BLaER1 (cell line): ENCODE measurements around the gene MAP2K5.

Source experiments
- H3K27ac ChIP-seq: shearing (Covaris generic); formaldehyde crosslinking; 2 replicates; pipeline ENCODE4 v1.8.1; 2022
- H3K27me3 ChIP-seq: shearing (Covaris generic); formaldehyde crosslinking; 2 replicates; pipeline ENCODE4 v1.8.1; 2022
- H3K36me3 ChIP-seq: shearing (Covaris generic); formaldehyde crosslinking; 2 replicates; pipeline ENCODE4 v1.8.1; 2022
- H3K4me1 ChIP-seq: shearing (Covaris generic); formaldehyde crosslinking; 2 replicates; pipeline ENCODE4 v1.8.1; 2022
- H3K4me2 ChIP-seq: shearing (Covaris generic); formaldehyde crosslinking; 2 replicates; pipeline ENCODE4 v1.8.1; 2022
- H3K4me3 ChIP-seq: shearing (Covaris generic); formaldehyde crosslinking; 2 replicates; pipeline ENCODE4 v1.8.1; 2022
- H3K9ac ChIP-seq: shearing (Covaris generic); formaldehyde crosslinking; 2 replicates; pipeline ENCODE4 v1.8.1; 2022
- H3K9me3 ChIP-seq: shearing (Covaris generic); formaldehyde crosslinking; 2 replicates; pipeline ENCODE4 v1.8.1; 2022
- H4K20me1 ChIP-seq: shearing (Covaris generic); formaldehyde crosslinking; 2 replicates; pipeline ENCODE4 v1.8.1; 2022
- Cebpa-rat ChIP-seq: shearing (Covaris generic); IDR thresholded peaks from 2 replicates; pipeline ENCODE4 v1.8.1; 2022

MAP2K5 gene

GRCh38 chr15:67544475-67544874, 2.0 kb downstream of the MAP2K5 start:
- no peak for TF ChIP-seq Cebpa-rat
- Histone ChIP-seq H3K4me3 (no peak overlapping the region), H3K4me2 (peak overlapping the region; percentile 87), H3K9ac (0 out of 2 replicates have a peak overlapping the region, but pooled peaks have one; percentile 89), H3K4me1 (peaks cover 49% of the 10 kb centered on the region), H3K27me3 (no peaks in the 10 kb centered on the region), H3K27ac (no peak overlapping the region), H3K9me3 (no peaks in the 10 kb centered on the region), H4K20me1 (peaks cover 9% of the 10 kb centered on the region), H3K36me3 (peaks cover 25% of the 10 kb centered on the region)

- no peaks in the 10 kb centered on the region for H3K27me3 ChIP-seq
- H3K27ac ChIP-seq, result no peak overlapping the region
- no peak for TF ChIP-seq Cebpa-rat
- no peak overlapping the region for H3K9ac ChIP-seq
- H3K4me2 ChIP-seq, result no peak overlapping the region
- peaks cover 9% of the 10 kb centered on the region for H4K20me1 ChIP-seq
- peaks cover 32% of the 10 kb centered on the region for H3K36me3 ChIP-seq
- peaks cover 35% of the 10 kb centered on the region for H3K4me1 ChIP-seq
- no peaks in the 10 kb centered on the region for H3K9me3 ChIP-seq
- H3K4me3 ChIP-seq, result no peak overlapping the region
Measured at GRCh38 chr15:67545864-67546263, 3.4 kb downstream of the MAP2K5 start.

- no peak overlapping the region for H3K27ac ChIP-seq
- no peak for TF ChIP-seq Cebpa-rat
- no peak overlapping the region for H3K4me3 ChIP-seq
- H3K9ac ChIP-seq, result no peak overlapping the region
- H3K9me3 ChIP-seq, result no peaks in the 10 kb centered on the region
- H4K20me1 ChIP-seq, result peaks cover 9% of the 10 kb centered on the region
- H3K4me1 ChIP-seq, result peaks cover 28% of the 10 kb centered on the region
- no peaks in the 10 kb centered on the region for H3K27me3 ChIP-seq
- peaks cover 40% of the 10 kb centered on the region for H3K36me3 ChIP-seq
- no peak overlapping the region for H3K4me2 ChIP-seq
Measured at GRCh38 chr15:67547064-67547463, 4.6 kb downstream of the MAP2K5 start.

GRCh38 chr15:67547836-67548235, 5.3 kb downstream of the MAP2K5 start:
- peaks cover 28% of the 10 kb centered on the region for H3K4me1 ChIP-seq
- H3K27ac ChIP-seq, result no peak overlapping the region
- no peak for TF ChIP-seq Cebpa-rat
- H3K9ac ChIP-seq, result no peak overlapping the region
- no peaks in the 10 kb centered on the region for H3K9me3 ChIP-seq
- no peaks in the 10 kb centered on the region for H3K27me3 ChIP-seq
- no peak overlapping the region for H3K4me3 ChIP-seq
- no peak overlapping the region for H3K4me2 ChIP-seq
- peaks cover 9% of the 10 kb centered on the region for H4K20me1 ChIP-seq
- peaks cover 48% of the 10 kb centered on the region for H3K36me3 ChIP-seq

GRCh38 chr15:67548236-67548852, 5.8 kb downstream of the MAP2K5 start:
- H3K9ac ChIP-seq, result no peak overlapping the region
- peaks cover 25% of the 10 kb centered on the region for H3K4me1 ChIP-seq
- no peaks in the 10 kb centered on the region for H3K9me3 ChIP-seq
- H3K27me3 ChIP-seq, result no peaks in the 10 kb centered on the region
- peaks cover 53% of the 10 kb centered on the region for H3K36me3 ChIP-seq
- peaks cover 9% of the 10 kb centered on the region for H4K20me1 ChIP-seq
- TF ChIP-seq Cebpa-rat, result no peak
- no peak overlapping the region for H3K4me3 ChIP-seq
- no peak overlapping the region for H3K4me2 ChIP-seq
- no peak overlapping the region for H3K27ac ChIP-seq

- H3K4me1 ChIP-seq, result peaks cover 18% of the 10 kb centered on the region
- H3K9ac ChIP-seq, result no peak overlapping the region
- H3K4me2 ChIP-seq, result 0 out of 2 replicates have a peak overlapping the region, but pooled peaks have one; percentile 20
- H3K27ac ChIP-seq, result no peak overlapping the region
- H4K20me1 ChIP-seq, result peaks cover 9% of the 10 kb centered on the region
- TF ChIP-seq Cebpa-rat, result no peak
- no peaks in the 10 kb centered on the region for H3K27me3 ChIP-seq
- peaks cover 54% of the 10 kb centered on the region for H3K36me3 ChIP-seq
- no peak overlapping the region for H3K4me3 ChIP-seq
- H3K9me3 ChIP-seq, result no peaks in the 10 kb centered on the region
Measured at GRCh38 chr15:67548862-67549651, 6.6 kb downstream of the MAP2K5 start.

GRCh38 chr15:67549736-67550135, 7.2 kb downstream of the MAP2K5 start:
- peaks cover 55% of the 10 kb centered on the region for H3K36me3 ChIP-seq
- peaks cover 9% of the 10 kb centered on the region for H4K20me1 ChIP-seq
- no peak overlapping the region for H3K4me2 ChIP-seq
- TF ChIP-seq Cebpa-rat, result no peak
- no peaks in the 10 kb centered on the region for H3K9me3 ChIP-seq
- H3K4me1 ChIP-seq, result peaks cover 16% of the 10 kb centered on the region; the same call in 1 of the 2 replicates
- H3K4me3 ChIP-seq, result no peak overlapping the region
- H3K9ac ChIP-seq, result no peak overlapping the region
- H3K27me3 ChIP-seq, result no peaks in the 10 kb centered on the region
- H3K27ac ChIP-seq, result no peak overlapping the region

- no peak overlapping the region for H3K9ac ChIP-seq
- no peak overlapping the region for H3K4me3 ChIP-seq
- peaks cover 57% of the 10 kb centered on the region for H3K36me3 ChIP-seq
- H3K4me1 ChIP-seq, result peaks cover 16% of the 10 kb centered on the region; the same call in 1 of the 2 replicates
- no peak overlapping the region for H3K27ac ChIP-seq
- H4K20me1 ChIP-seq, result peaks cover 9% of the 10 kb centered on the region
- TF ChIP-seq Cebpa-rat, result no peak
- H3K9me3 ChIP-seq, result no peaks in the 10 kb centered on the region
- H3K27me3 ChIP-seq, result no peaks in the 10 kb centered on the region
- no peak overlapping the region for H3K4me2 ChIP-seq
Measured at GRCh38 chr15:67550522-67550921, 8.0 kb downstream of the MAP2K5 start.

GRCh38 chr15:67551207-67551743, 8.8 kb downstream of the MAP2K5 start:
- H3K27ac ChIP-seq, result no peak overlapping the region
- H3K4me1 ChIP-seq, result peaks cover 16% of the 10 kb centered on the region; the same call in 1 of the 2 replicates
- no peaks in the 10 kb centered on the region for H3K9me3 ChIP-seq
- peaks cover 9% of the 10 kb centered on the region for H4K20me1 ChIP-seq
- no peak overlapping the region for H3K9ac ChIP-seq
- H3K36me3 ChIP-seq, result peaks cover 54% of the 10 kb centered on the region
- no peak overlapping the region for H3K4me3 ChIP-seq
- H3K4me2 ChIP-seq, result no peak overlapping the region
- no peaks in the 10 kb centered on the region for H3K27me3 ChIP-seq
- no peak for TF ChIP-seq Cebpa-rat

- no peak overlapping the region for H3K27ac ChIP-seq
- peaks cover 77% of the 10 kb centered on the region for H3K36me3 ChIP-seq
Measured at GRCh38 chr15:67554580-67554979, 12.1 kb downstream of the MAP2K5 start.

More at GRCh38 chr15:67554580-67554979, 12.1 kb downstream of the MAP2K5 start:
- Histone ChIP-seq H3K9me3 (peaks cover 9% of the 10 kb centered on the region), H3K27me3 (no peaks in the 10 kb centered on the region), H3K4me1 (no peaks in the 10 kb centered on the region), H4K20me1 (no peaks in the 10 kb centered on the region; the same call in 1 of the 2 replicates), H3K4me3 (no peak overlapping the region), H3K9ac (no peak overlapping the region), H3K4me2 (no peak overlapping the region)
- TF ChIP-seq Cebpa-rat, result no peak
